OCI-LY1 (cell line): ENCODE results near the gene L3MBTL3.

Source experiments
- CTCF ChIP-seq: fragments of 200-600 bp; sonication (generic), shearing (Covaris generic); IDR thresholded peaks from 2 replicates; pipeline ENCODE4 v1.5.1; 2017; ENCODE audit warnings: mild to moderate bottlenecking, antibody characterized with exemption, low read length, moderate library complexity, mixed read lengths
- EZH2 ChIP-seq: fragments of 200-600 bp; sonication (generic), shearing (Covaris generic); IDR thresholded peaks from 2 replicates; pipeline ENCODE4 v1.8.0; 2017; ENCODE audit warnings: borderline replicate concordance, mixed run types, mild to moderate bottlenecking, antibody characterized with exemption, low read length, moderate library complexity, mixed read lengths

- no peak for TF ChIP-seq CTCF
- TF ChIP-seq EZH2: no peak
These were observed 5.7 kb upstream of the L3MBTL3 start for GRCh38 chr6:130012728-130013127.
